Inferior parietal cortex (tissue), 1 donor: ENCODE data around the gene KLK15.
"Not testable (repeated sequence)": the region's sequence is repeated elsewhere in the genome, so short reads cannot be mapped to it uniquely, and the experiment has no call there.

ENCODE experiments used
- DNase-seq: peaks from one replicate; pipeline ENCODE4 v3.0.0-alpha.2; 2016; ENCODE audit errors: extremely low spot score

The KLK15 gene

DNA sequence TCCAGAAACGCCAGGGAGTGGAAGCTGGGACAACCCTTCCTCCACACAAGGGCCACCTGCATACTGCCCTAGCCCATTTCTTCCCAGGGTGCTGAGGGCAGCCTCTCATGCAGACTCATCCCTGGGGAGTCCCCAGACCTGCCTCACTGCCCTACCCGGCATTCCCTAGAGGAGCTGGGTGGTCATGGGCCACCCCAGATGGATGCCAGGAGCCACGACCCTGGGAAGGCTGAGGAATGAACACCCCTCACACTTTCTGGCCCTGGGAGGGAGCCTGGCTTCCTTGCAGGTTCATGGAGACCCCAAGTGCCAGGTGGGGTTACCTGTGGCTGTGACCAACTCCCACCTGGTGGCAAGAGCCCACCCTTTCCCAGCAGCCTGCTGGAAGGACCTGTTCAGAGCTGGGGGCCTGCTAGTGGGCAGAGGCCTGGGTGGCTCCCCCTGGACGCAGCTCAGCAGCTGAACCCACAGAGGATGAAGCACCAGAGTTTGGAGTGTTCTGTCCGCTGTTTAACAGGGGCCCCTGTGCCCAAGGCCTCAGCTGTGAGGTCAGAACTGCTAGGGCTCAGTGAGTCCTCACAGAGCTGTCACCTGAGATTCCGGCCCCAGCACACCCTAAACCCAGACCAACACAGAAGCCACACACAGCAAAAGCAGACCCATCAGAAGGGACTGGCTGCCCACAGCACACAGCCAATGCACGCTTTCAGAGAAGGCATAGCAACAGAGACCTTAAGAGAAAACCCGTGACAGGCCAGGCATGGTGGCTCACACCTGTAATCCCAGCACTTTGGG lies 36.5 kb downstream of the KLK15 start:
- DNase-seq = no peak

GRCh38 chr19:50796128-50796633 lies 37.2 kb downstream of the KLK15 start:
- no peak for DNase-seq

DNA sequence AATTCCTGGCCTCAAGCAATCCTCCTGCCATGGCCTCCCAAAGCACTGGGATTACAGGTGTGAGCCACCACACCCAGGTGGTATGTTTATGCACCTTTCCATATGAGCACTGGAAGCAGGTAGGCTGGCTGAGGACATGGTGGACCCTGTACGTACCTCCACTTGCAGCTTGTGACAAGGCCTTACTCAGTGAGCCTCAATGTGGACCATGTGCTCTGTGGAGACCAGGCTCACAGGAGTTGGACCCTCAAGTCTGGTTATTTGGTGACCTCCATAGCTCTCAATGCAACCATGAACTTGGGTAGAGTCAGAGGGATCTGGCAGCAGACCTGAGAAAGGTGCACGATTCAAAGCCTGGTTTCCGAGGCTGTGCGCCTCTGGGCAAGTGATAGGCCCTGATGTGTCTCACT lies 37.7 kb downstream of the KLK15 start:
- no peak for DNase-seq

DNA sequence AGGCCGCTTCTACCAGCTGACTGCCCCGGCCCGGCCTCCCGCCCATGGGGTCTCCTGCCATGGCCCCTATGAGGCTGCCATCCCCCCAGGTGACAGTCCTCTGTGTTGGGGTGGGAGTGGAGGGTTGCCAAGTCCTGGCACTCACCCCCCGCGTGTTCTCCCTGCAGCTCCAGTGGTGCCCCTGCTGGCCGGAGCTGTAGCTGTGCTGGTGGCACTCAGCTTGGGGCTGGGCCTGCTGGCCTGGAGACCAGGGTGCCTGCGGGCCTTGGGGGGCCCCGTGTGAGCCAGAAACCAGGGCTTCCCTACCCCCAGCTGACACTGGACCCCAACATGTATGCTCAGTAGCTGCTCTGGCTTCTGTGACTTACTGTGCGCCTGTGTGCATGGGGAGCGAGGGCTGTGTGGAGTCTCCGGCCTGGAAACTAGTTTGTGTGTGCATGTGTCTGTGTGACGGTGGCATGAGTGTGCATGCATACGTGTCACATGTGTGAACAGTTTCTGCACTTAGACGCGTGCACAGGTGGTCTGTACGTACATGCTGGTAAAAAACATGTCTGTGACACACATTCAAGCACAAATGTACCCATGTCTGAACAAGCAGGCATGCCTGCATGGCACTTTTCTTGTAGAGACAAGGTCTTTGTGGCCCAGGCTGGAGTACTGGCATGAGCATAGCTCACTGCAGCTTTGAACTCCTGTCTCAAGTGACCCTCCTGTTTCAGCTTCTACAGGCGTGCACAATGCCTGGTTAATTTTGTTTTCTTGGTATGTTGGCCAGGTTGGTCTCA lies 38.3 kb downstream of the KLK15 start:
- DNase-seq = no peak

GRCh38 chr19:50794074-50794875 lies 39.1 kb downstream of the KLK15 start:
- DNase-seq = no peak

GRCh38 chr19:50793558-50794065 lies 39.8 kb downstream of the KLK15 start:
- DNase-seq = no peak

GRCh38 chr19:50792272-50793250 lies 40.8 kb downstream of the KLK15 start:
- no peak for DNase-seq

DNA sequence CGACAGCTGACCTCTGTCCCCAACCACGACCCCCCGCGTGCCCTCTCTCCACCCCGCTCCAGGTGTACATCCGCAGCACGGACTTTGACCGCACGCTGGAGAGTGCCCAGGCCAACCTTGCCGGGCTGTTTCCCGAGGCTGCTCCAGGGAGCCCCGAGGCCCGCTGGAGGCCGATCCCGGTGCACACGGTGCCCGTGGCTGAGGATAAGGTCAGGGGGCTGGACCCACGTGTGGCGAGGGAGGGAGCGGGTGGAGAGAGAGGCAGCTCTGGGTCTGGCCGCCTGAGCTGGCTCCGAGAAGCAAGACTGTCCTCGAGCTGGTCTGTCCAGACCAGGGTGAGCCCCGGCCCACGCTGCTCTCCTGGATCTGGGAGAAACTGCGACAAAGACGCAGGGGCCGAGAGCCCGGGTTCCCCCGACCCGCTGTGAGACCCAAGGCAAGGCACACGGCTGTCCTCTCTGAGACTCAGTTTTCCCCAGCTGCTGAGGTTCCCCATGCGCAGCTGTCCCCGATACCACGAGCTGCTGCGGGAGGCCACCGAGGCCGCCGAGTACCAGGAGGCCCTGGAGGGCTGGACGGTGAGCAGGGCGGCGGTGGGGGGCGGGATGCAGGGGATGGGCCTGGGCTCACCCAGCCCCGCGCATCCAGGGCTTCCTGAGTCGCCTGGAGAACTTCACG lies 41.6 kb downstream of the KLK15 start:
- no peak for DNase-seq

DNA sequence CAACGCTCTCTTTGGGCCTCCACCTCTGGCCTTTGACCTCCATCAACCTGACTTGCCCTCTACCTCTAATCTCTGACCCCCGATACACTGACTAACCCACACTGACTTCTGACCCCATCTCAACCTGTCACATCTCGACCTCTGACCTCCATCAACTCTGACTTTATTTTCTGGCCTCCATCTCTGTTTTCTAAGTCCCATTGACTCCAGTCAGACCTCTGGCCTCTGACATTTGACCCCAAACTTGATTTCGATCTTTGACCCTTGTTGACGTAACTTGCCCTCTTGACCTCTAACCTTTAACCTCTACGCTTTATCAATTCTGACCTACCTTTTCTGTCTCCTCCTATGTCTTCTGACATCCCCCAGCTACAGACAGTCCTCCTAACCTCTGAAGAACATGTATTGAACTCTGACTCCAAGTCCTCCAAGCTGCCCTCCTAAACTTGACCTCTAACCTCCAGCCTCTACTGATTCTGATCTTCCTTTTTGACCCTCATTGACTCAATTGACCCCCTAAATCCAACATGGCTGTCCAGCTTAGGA lies 42.4 kb downstream of the KLK15 start:
- DNase-seq = no peak

GRCh38 chr19:50790396-50790795 lies 43.0 kb downstream of the KLK15 start, which contains the start of gene ACP4:
Gene ACP4, plus strand, starts transcription at chr19:50790415. Its CDS starts 0 bp downstream, at chr19:50790415.
- DNase-seq = no peak

- no peak for DNase-seq
Observed at GRCh38 chr19:50785329-50785728, 48.0 kb downstream of the KLK15 start.

DNA sequence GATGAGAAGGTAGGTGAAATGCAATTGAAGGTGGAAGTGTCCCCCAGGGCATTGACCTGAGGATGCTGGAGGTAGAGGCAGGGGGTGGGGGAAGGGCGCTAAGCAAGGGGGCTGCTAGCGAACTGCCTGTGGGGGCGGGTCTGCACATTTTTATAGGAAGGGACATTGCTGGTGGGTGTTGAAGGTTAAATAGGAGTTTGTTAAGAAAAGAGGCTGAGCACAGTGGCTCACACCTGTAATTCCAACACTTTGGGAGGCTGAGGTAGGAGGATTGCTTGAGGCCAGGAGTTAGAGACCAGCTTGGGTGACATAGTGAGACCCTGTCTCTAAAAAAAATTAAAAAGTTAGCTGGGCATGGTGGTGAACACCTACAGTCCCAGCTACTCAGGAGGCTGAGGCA lies 48.7 kb downstream of the KLK15 start:
- DNase-seq = no peak

GRCh38 chr19:50783848-50784152 lies 49.6 kb downstream of the KLK15 start:
- not testable (repeated sequence) for DNase-seq

- no peak for DNase-seq
Observed at GRCh38 chr19:50780753-50781435, 52.5 kb downstream of the KLK15 start.

GRCh38 chr19:50779504-50780457 lies 53.6 kb downstream of the KLK15 start:
- no peak for DNase-seq

DNA sequence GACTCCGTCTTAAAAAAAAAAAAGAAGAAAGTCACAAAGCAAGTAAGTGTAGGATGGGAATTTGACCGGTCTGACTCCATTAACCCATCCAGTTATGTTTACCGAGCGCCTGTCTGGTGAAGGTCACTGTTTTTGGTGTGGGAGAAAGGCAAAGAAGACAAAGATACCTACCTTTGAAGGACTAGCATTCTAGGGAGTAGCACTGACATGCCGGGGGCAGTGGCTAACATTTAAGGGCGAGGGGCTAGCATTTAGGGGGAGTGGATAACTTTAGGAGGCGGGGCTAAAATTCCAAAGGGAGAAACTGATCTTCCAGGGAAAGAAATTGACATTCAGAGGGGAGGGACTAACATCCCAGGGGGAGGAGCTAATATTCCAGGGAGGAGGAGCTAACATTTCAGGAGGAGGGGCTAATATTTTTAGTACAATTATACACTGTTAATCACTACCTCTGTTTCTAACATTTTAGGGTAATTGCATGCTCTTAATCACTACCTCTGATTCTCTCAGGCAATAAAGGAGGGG lies 54.4 kb downstream of the KLK15 start:
- no peak for DNase-seq

DNA sequence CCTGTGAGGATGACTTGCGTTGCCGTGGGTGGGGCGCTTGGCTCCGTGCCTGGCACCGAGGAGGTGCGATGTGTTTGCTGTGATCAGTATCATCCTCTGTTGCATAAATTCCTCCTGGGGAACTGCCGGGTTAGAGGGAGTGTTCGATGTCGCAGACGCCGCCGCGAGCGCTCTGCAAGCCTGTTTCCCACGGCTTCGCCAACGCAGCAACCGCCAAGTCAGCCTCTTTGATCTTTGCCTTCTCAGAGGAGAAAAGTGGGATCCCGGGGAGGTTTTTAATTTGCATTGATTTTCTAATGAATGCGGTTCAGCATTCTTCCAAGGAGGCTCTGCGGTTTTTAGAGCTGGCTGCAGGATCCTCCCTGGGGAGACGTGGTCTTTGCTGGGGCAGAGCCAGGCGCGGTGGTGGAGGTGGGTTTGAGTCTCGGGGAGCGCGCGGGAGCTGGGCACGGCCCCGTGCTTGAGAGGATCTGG lies 55.5 kb downstream of the KLK15 start:
- DNase-seq = no peak

- DNase-seq = no peak
Observed at GRCh38 chr19:50777261-50777660, 56.1 kb downstream of the KLK15 start.
